WTC11 (cell line): ENCODE data around the gene CARD9. TPM values are rescaled to one million over a fixed set of nuclear protein-coding genes. Genes with fewer than 3 reads are reported as not detected.

Experiments
- ATAC-seq: fragments of 200-7000 bp; cut with Tn5 transposase; 2 replicates; pipeline ENCODE4 v1.10.0; 2021; ENCODE audit warnings: mild to moderate bottlenecking, moderate library complexity
- CTCF ChIA-PET: fragments of 300-600 bp; sonication (Branson Sonifier 250); formaldehyde crosslinking; loops from one replicate; lab custom pipeline; 2021; ENCODE audit warnings: antibody characterized with exemption; lab: Charles Lee
- POLR2A ChIA-PET: fragments of 350-600 bp; sonication (Branson Sonifier 250); formaldehyde crosslinking; loops from one replicate; lab custom pipeline; 2021; ENCODE audit warnings: antibody characterized with exemption; lab: Charles Lee
- DNase-seq: peaks from one replicate; pipeline ENCODE4 v3.0.0; 2021; ENCODE audit warnings: low spot score
- H3K27ac Mint-ChIP-seq: 2 replicates; pipeline ENCODE4 v1.8.0; 2021; ENCODE audit warnings: mixed read lengths
- H3K27me3 Mint-ChIP-seq: 2 replicates; pipeline ENCODE4 v1.8.0; 2021; ENCODE audit warnings: low read depth, mild to moderate bottlenecking, moderate library complexity, mixed read lengths
- H3K36me3 Mint-ChIP-seq: 2 replicates; pipeline ENCODE4 v1.8.0; 2021; ENCODE audit warnings: mixed read lengths
- H3K4me1 Mint-ChIP-seq: 2 replicates; pipeline ENCODE4 v1.8.0; 2022; ENCODE audit warnings: mixed read lengths
- H3K4me3 Mint-ChIP-seq: 2 replicates; pipeline ENCODE4 v1.8.0; 2021; ENCODE audit warnings: mild to moderate bottlenecking, moderate library complexity, mixed read lengths
- H3K9me3 Mint-ChIP-seq: 2 replicates; pipeline ENCODE4 v1.8.0; 2021; ENCODE audit warnings: mixed read lengths
- ATF2 ChIP-seq: sonication (generic); formaldehyde crosslinking; IDR thresholded peaks from 2 replicates; pipeline ENCODE4 v1.8.1; 2022; ENCODE audit warnings: low read depth, missing genetic modification reagents, borderline replicate concordance
- ATF3 ChIP-seq: sonication (generic); formaldehyde crosslinking; conservative IDR thresholded peaks from 2 replicates; pipeline ENCODE4 v1.8.1; 2022; ENCODE audit warnings: mild to moderate bottlenecking, missing genetic modification reagents
- CREB1 ChIP-seq: sonication (generic); formaldehyde crosslinking; IDR thresholded peaks from 2 replicates; pipeline ENCODE4 v1.8.0; 2023; ENCODE audit warnings: mild to moderate bottlenecking, missing genetic modification reagents
- ELF4 ChIP-seq: sonication (generic); formaldehyde crosslinking; IDR thresholded peaks from 2 replicates; pipeline ENCODE4 v1.8.1; 2022; ENCODE audit warnings: low read depth, mild to moderate bottlenecking, moderate library complexity, missing genetic modification reagents
- FOXP1 ChIP-seq: sonication (generic); formaldehyde crosslinking; IDR thresholded peaks from 2 replicates; pipeline ENCODE4 v1.8.0; 2022; ENCODE audit warnings: missing genetic modification reagents, mild to moderate bottlenecking, moderate library complexity, borderline replicate concordance
- GRHL2 ChIP-seq: fragments of 250-450 bp; sonication (Bioruptor Pico); IDR thresholded peaks from 2 replicates; pipeline ENCODE4 v1.8.0; 2022; ENCODE audit warnings: mild to moderate bottlenecking, moderate library complexity; ENCODE audit not compliant: insufficient replicate concordance, severe bottlenecking
- GTF2I ChIP-seq: fragments of 250-450 bp; sonication (Bioruptor Pico); conservative IDR thresholded peaks from 2 replicates; pipeline ENCODE4 v1.4.0; 2021; ENCODE audit warnings: mild to moderate bottlenecking
- IRF2 ChIP-seq: sonication (generic); formaldehyde crosslinking; IDR thresholded peaks from 2 replicates; pipeline ENCODE4 v1.8.0; 2022; ENCODE audit warnings: low read depth, missing genetic modification reagents, borderline replicate concordance
- JAZF1 ChIP-seq: fragments of 250-450 bp; sonication (Bioruptor Pico); IDR thresholded peaks from 2 replicates; pipeline ENCODE4 v1.9.0; 2021; ENCODE audit warnings: moderate library complexity, mild to moderate bottlenecking, inconsistent platforms
- MAX ChIP-seq: sonication (generic); formaldehyde crosslinking; IDR thresholded peaks from 2 replicates; pipeline ENCODE4 v1.8.0; 2022; ENCODE audit warnings: mild to moderate bottlenecking, missing genetic modification reagents
- NFYB ChIP-seq: sonication (generic); formaldehyde crosslinking; conservative IDR thresholded peaks from 2 replicates; pipeline ENCODE4 v1.8.0; 2022; ENCODE audit warnings: low read depth, missing genetic modification reagents
- PREB ChIP-seq: sonication (generic); formaldehyde crosslinking; IDR thresholded peaks from 2 replicates; pipeline ENCODE4 v1.8.1; 2022; ENCODE audit warnings: mild to moderate bottlenecking, missing genetic modification reagents, moderate library complexity, borderline replicate concordance
- RELA ChIP-seq: sonication (generic); formaldehyde crosslinking; IDR thresholded peaks from 2 replicates; pipeline ENCODE4 v1.8.1; 2022; ENCODE audit warnings: missing genetic modification reagents, mild to moderate bottlenecking, borderline replicate concordance
- SMAD3 ChIP-seq: sonication (generic); formaldehyde crosslinking; IDR thresholded peaks from 2 replicates; pipeline ENCODE4 v1.8.0; 2022; ENCODE audit warnings: missing genetic modification reagents, mild to moderate bottlenecking, borderline replicate concordance
- SMAD4 ChIP-seq: sonication (generic); formaldehyde crosslinking; IDR thresholded peaks from 2 replicates; pipeline ENCODE4 v1.8.0; 2022; ENCODE audit warnings: mild to moderate bottlenecking, missing genetic modification reagents
- TCF7 ChIP-seq: sonication (generic); formaldehyde crosslinking; IDR thresholded peaks from 2 replicates; pipeline ENCODE4 v1.8.0; 2022; ENCODE audit warnings: mild to moderate bottlenecking, low read depth, missing genetic modification reagents, moderate library complexity
- TEAD1 ChIP-seq: sonication (generic); formaldehyde crosslinking; IDR thresholded peaks from 2 replicates; pipeline ENCODE4 v1.8.0; 2022; ENCODE audit warnings: mild to moderate bottlenecking, missing genetic modification reagents
- USF2 ChIP-seq: sonication (generic); formaldehyde crosslinking; IDR thresholded peaks from 2 replicates; pipeline ENCODE4 v1.8.1; 2023; ENCODE audit warnings: mild to moderate bottlenecking, missing genetic modification reagents, moderate library complexity
- ZNF416 ChIP-seq: fragments of 250-450 bp; sonication (Bioruptor Pico); IDR thresholded peaks from 2 replicates; pipeline ENCODE4 v1.9.0; 2021; ENCODE audit warnings: mild to moderate bottlenecking, inconsistent platforms
- ZNF532 ChIP-seq: fragments of 250-450 bp; sonication (Bioruptor Pico); IDR thresholded peaks from 2 replicates; pipeline ENCODE4 v1.9.0; 2021; ENCODE audit warnings: mild to moderate bottlenecking, borderline replicate concordance
- total RNA-seq: library from RNA; stranded (reverse); gene quantifications from 3 replicates; pipeline ENCODE4 v1.2.3, GENCODE V29; 2021

The CARD9 gene
- total RNA-seq, 1 experiment from 2014 or later, result 0.96 TPM

- ATAC-seq (no peak), DNase-seq (no peak)
- TF ChIP-seq ZNF532 (CRISPR knock-in tag) (no peak), MAX (CRISPR knock-in tag) (no peak), PREB (no peak), IRF2 (CRISPR knock-in tag) (no peak), TCF7 (CRISPR knock-in tag) (no peak), ATF2 (CRISPR knock-in tag) (no peak), GTF2I (CRISPR knock-in tag) (no peak), JAZF1 (CRISPR knock-in tag) (no peak)
Measured at GRCh38 chr9:136370037-136370436, 3.4 kb downstream of the CARD9 start.

GRCh38 chr9:136368190-136368589, 5.3 kb downstream of the CARD9 start:
- POLR2A ChIA-PET, result no interaction called here
- no peaks in the 10 kb centered on the region for H3K36me3 Mint-ChIP-seq
- DNase-seq (no peak), ATAC-seq (no peak)
- no peak for TF ChIP-seq SMAD3
- CTCF ChIA-PET, result interaction anchor here (0.6 to 0.9 kb wide), 2 partner anchors 29 kb away, joined by 3 read pairs; no protein-coding TSS in a partner anchor
- peak overlapping the region; percentile 19; the same call in 1 of the 2 replicates for H3K27ac Mint-ChIP-seq
- H3K4me1 Mint-ChIP-seq, result no peaks in the 10 kb centered on the region
- H3K9me3 Mint-ChIP-seq, result no peaks in the 10 kb centered on the region
- H3K4me3 Mint-ChIP-seq, result no peak overlapping the region
- no peaks in the 10 kb centered on the region for H3K27me3 Mint-ChIP-seq

More at GRCh38 chr9:136370037-136370436, 3.4 kb downstream of the CARD9 start:
- Mint-ChIP-seq H3K27ac (no peak overlapping the region), H3K36me3 (no peaks in the 10 kb centered on the region), H3K4me1 (no peaks in the 10 kb centered on the region), H3K9me3 (no peaks in the 10 kb centered on the region), H3K27me3 (no peaks in the 10 kb centered on the region), H3K4me3 (no peak overlapping the region)
- POLR2A ChIA-PET, result no interaction called here
- CTCF ChIA-PET, result interaction anchor here (1.4 kb wide), 1 partner anchor 31 kb away, joined by 5 read pairs; no protein-coding TSS in a partner anchor

GRCh38 chr9:136367296-136368145, 5.9 kb downstream of the CARD9 start:
- Mint-ChIP-seq H3K27me3 (no peaks in the 10 kb centered on the region), H3K4me1 (peaks cover 4% of the 10 kb centered on the region), H3K27ac (peak overlapping the region; percentile 19; the same call in 1 of the 2 replicates), H3K9me3 (no peaks in the 10 kb centered on the region), H3K36me3 (no peaks in the 10 kb centered on the region), H3K4me3 (no peak overlapping the region)
- ATAC-seq (no peak), DNase-seq (no peak)
- POLR2A ChIA-PET, result no interaction called here
- TF ChIP-seq SMAD4 (CRISPR knock-in tag) (no peak), GRHL2 (CRISPR knock-in tag) (no peak), RELA (CRISPR knock-in tag) (no peak), IRF2 (CRISPR knock-in tag) (0 out of 2 replicates have a peak, but pooled peaks have one; percentile 21), ATF3 (CRISPR knock-in tag) (0 out of 2 replicates have a peak, but pooled peaks have one; percentile 61), USF2 (CRISPR knock-in tag) (no peak), NFYB (CRISPR knock-in tag) (peak; percentile 24; the same call in 1 of the 2 replicates), ELF4 (CRISPR knock-in tag) (no peak), TEAD1 (CRISPR knock-in tag) (no peak), FOXP1 (0 out of 2 replicates have a peak, but pooled peaks have one; percentile 35), CREB1 (CRISPR knock-in tag) (no peak), ZNF416 (CRISPR knock-in tag) (no peak)
- CTCF ChIA-PET, result interaction anchor here (0.6 to 1.8 kb wide), 4 partner anchors 28 to 78 kb away, joined by 3 to 8 read pairs (median 6); no protein-coding TSS in a partner anchor
